Brain microvascular endothelial cell (primary cell): ENCODE data around the gene BRF1.

Source experiments
- DNase-seq: peaks from one replicate; pipeline ENCODE4 v3.0.0-alpha.2; 2020
- H3K27ac ChIP-seq: fragments of 250-450 bp; sonication (Bioruptor Pico); 2 replicates; pipeline ENCODE4 v1.5.1; 2020; ENCODE audit warnings: mild to moderate bottlenecking, moderate library complexity
- H3K27me3 ChIP-seq: fragments of 250-450 bp; sonication (Bioruptor Pico); replicated peaks from 2 replicates; pipeline ENCODE4 v1.5.1; 2020; ENCODE audit warnings: mild to moderate bottlenecking
- H3K36me3 ChIP-seq: fragments of 250-450 bp; sonication (Bioruptor Pico); replicated peaks from 2 replicates; pipeline ENCODE4 v1.5.1; 2020; ENCODE audit warnings: mild to moderate bottlenecking
- H3K4me3 ChIP-seq: 2 replicates; pipeline ENCODE4 v1.5.1; 2011; ENCODE audit warnings: low read depth, mild to moderate bottlenecking, control low read depth, low read length, moderate library complexity
- CTCF ChIP-seq: IDR thresholded peaks from 2 replicates; pipeline ENCODE4 v1.5.1; 2011; ENCODE audit warnings: low read depth, mild to moderate bottlenecking, moderate library complexity, low read length, control low read depth, inconsistent platforms; ENCODE audit errors: missing control alignments
- in situ Hi-C: cut with HindIII; loops from 2 replicates; pipeline ENCODE4 v1.10.0; 2017; ENCODE audit warnings: low sequenced_read_pairs, low pct_ligation_motif_present

BRF1 gene

GRCh38 chr14:105300542-105301102, at the start of gene BRF1:
TSS of gene BRF1 (minus strand) at chr14:105301001. CDS start at chr14:105300629, 372 bp downstream.
- peak; percentile 79 for DNase-seq
- H3K27me3 ChIP-seq, result no peaks in the 10 kb centered on the region
- no peak for TF ChIP-seq CTCF
- H3K36me3 ChIP-seq, result no peaks in the 10 kb centered on the region
- H3K27ac ChIP-seq, result peak within 1 kb of the TSS; percentile 81
- H3K4me3 ChIP-seq, result peak within 1 kb of the TSS; percentile 82
- in situ Hi-C loops, result no loop called here

GRCh38 chr14:105349992-105350391, 49.2 kb upstream of the BRF1 start:
- no peak overlapping the region for H3K4me3 ChIP-seq
- no peaks in the 10 kb centered on the region for H3K36me3 ChIP-seq
- no peak overlapping the region for H3K27ac ChIP-seq
- H3K27me3 ChIP-seq, result no peaks in the 10 kb centered on the region
- no peak for TF ChIP-seq CTCF
- DNase-seq, result no peak
- in situ Hi-C loops, result no loop called here

- DNase-seq, result no peak
- no peaks in the 10 kb centered on the region for H3K36me3 ChIP-seq
- in situ Hi-C loops, result no loop called here
Measured at GRCh38 chr14:105348945-105349699, 48.3 kb upstream of the BRF1 start.

GRCh38 chr14:105348169-105348944, 47.6 kb upstream of the BRF1 start:
- no peaks in the 10 kb centered on the region for H3K36me3 ChIP-seq
- H3K27me3 ChIP-seq, result no peaks in the 10 kb centered on the region
- no peak overlapping the region for H3K27ac ChIP-seq
- no peak for DNase-seq
- no peak overlapping the region for H3K4me3 ChIP-seq
- in situ Hi-C loops, result no loop called here
- TF ChIP-seq CTCF, result no peak

More at GRCh38 chr14:105348945-105349699, 48.3 kb upstream of the BRF1 start:
- Histone ChIP-seq H3K27me3 (no peaks in the 10 kb centered on the region), H3K27ac (no peak overlapping the region), H3K4me3 (no peak overlapping the region)
- TF ChIP-seq CTCF, result no peak

- no peak for TF ChIP-seq CTCF
- no peak for DNase-seq
- no peaks in the 10 kb centered on the region for H3K27me3 ChIP-seq
- H3K36me3 ChIP-seq, result no peaks in the 10 kb centered on the region
- in situ Hi-C loops, result no loop called here
- H3K27ac ChIP-seq, result no peak overlapping the region
- H3K4me3 ChIP-seq, result no peak overlapping the region
Measured at GRCh38 chr14:105347587-105347968, 46.8 kb upstream of the BRF1 start.
